ENCODE results near the gene TEX14. TPM values are rescaled to one million over a fixed set of nuclear protein-coding genes. Genes with fewer than 3 reads are reported as not detected.
"Not testable (repeated sequence)": the region's sequence is repeated elsewhere in the genome, so short reads cannot be mapped to it uniquely, and the experiment has no call there.

The TEX14 gene
- polyA plus RNA-seq, 10 donors, result 2.4 to 5.2 (median 3.7) TPM

- DNase-seq, result no peak
Measured at GRCh38 chr17:58611331-58611730, 80.5 kb downstream of the TEX14 start.

- DNase-seq, result no peak
Measured at GRCh38 chr17:58606934-58607333, 84.9 kb downstream of the TEX14 start.

DNA sequence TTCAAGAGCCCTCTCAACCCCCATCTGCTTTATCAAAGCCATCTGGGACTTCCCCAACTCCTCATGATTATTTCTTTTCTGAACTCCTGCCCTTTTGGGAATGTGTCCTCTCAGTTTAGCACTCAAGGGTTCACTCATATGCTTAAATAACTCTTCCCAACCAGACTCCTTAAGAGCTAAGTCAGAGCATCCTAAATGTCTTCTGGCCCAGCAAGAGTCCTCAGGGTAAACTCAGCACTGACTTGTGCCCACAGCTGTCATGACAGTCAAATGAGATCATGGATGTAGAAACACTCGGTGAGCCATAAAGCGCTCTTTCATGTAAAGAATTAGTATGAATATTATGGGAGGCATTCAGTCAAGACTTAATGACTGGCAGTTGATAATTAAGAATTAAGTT, 85.9 kb downstream of the TEX14 start:
- DNase-seq, result no peak

DNA sequence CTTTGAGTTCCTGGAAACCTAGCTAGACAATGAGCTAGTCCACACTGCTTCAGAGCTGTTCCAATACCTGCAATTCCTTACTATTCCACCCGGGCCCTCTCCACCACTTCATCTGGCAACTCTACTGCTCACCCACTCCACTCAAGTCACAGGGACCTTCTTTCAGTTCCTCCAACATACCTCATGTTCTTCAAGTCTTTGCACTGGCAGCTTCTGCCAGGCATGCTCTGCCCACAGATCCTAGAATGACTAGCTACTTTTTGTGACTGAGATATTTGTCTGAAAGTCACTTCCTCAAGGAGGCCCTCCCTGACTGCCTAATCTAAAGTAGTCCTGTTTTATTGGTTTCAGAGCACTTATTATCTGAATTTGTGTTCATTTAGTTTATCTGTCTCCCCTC, 86.4 kb downstream of the TEX14 start:
- DNase-seq, result no peak

DNA sequence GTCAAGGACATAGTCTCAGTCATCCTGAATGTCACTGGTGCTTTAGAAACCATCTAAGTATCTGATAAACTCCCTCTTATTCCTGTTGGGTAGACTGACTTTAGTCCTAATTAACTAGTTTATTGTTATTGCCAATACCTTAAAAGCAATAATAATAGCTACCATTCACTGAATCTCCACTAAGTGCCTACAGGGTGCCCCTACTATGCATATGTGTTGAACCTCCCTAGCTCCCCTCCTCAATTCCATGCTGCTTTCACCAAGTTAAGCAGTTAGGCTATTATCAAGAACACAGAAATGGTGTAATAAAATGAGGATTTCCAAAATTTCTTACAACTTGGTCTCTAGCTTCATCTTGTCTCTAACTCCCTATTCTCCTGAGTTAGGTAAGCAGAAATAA, 89.9 kb downstream of the TEX14 start:
- no peak for DNase-seq

DNA sequence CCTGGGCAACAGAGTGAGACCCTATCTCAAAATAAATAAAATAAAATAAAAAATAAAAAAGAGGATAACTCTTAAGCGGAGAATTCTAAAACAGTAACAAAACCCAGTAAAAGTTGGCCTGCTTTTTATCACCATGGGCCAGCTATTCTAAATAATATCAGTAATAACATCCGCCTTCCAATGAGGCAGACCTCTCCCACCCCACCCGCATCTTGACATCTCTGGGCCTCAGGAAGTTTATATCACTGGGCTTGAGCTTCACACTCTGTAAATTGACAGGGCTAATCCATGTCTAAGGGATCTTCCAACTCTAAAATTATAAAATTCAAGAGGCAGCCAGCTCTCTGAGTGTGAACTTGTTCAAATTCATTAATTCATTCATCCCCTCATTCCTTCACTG, 94.5 kb downstream of the TEX14 start:
- DNase-seq, result no peak

GRCh38 chr17:58595194-58595792, 96.6 kb downstream of the TEX14 start:
- no peak for DNase-seq

DNA sequence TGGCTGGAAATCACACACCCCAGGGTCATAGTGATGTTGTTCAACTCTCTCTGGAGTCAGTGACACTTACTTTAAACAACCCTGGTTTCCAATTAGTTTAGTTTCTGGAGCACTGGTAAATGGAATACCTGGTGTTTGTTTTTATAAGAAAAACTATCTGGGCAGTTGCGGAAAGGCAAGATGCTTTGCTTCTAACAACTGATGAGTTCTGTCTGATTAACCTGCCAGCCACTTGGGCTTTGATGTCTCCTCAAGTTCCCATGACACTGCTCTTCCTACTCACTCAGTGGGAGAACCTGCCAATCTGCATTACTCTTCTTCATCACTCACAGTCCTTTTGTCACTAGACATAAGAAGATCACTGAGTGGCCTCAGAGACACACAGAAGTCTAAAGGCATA, 98.7 kb downstream of the TEX14 start:
- DNase-seq, result no peak

- no peak for DNase-seq
Measured at GRCh38 chr17:58591455-58591854, 100.4 kb downstream of the TEX14 start.

DNA sequence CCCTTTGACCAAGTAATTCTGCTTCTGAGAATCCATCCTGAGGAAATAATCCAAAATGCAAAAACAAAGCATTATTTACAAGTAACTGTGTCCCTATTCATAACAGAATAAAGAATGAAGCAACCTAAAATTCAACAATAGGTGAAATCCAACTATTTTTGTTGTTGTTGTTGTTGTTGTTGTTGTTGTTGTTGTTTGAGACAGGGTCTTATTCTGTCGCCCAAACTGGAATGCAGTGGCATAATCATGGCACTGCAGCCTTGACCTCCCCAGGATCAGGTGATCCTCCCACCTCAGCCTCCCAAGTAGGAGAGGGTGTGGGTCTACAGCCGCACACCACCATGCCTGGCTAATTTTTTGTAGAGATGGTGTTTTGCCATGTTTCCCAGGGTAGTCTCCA, 101.5 kb downstream of the TEX14 start:
- DNase-seq, result no peak

DNA sequence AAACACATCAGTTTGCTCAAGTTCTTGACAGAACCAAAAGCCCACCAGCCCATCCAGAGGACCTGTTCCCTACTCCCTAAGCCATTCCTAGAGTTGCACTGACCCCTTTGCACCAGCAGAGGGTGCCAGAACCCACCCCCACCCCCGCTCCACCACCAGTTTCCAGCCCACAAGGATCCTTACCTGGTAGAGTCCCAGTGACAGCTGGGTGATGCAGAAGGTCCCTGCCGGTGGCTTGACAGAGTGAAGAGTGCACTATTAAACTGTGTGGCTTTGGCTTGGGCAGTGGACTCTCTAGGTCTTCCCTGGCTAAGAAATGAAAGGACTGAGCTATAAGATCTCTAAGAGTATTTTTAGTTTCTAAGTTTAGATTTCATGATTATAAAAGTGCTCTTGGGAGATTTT, 104.1 kb downstream of the TEX14 start:
- DNase-seq, result peak in 2 of 3 donors; percentile 42 to 64

DNA sequence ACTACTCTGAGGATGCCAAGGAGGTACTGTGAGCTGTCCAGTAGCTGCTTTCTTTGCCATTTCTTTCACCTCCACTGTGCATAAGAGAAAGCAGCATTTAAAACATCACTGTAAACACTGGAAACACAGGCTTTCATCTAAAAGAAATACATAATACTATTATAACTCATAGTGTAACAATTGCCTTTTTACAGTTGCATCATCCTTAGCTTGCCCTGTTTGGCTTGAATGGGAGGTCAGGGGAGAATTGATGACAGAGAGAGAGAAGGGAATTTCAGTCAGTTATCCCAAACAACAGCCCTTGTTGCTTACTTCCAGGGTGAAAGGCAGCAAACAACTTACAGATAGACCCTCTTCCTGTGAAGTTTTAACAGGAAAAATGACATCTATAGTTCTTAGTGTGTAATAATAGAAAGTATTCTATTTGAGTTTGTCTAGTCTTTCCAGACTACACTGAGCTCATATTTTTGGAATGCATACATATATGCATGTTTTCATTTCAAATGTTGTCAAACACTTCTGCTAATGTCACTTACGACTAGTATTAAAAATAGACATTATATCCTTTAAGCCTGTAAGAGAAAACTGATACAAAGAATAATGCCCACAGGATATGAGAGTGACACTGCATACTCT, 105.7 kb downstream of the TEX14 start:
- no peak for DNase-seq

DNA sequence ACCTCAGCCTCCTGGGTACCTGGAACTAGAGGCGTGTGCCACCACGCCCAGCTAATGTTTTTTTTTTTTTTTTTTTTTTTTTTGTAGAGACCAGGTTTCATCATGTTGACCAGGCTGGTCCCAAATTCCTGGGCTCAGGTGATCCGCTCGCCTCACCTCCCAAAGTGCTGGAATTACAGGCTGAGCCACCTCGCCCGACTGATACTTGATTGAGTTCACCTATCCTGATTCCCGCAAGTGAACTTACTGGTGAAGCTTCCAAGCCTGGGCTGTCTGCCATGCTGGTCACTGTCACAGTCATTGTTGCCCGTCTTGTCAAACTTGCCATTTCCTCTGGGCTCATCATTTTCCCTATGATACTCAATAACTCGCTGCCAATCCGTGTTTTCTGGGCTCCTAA, 106.3 kb downstream of the TEX14 start:
- no peak for DNase-seq

DNA sequence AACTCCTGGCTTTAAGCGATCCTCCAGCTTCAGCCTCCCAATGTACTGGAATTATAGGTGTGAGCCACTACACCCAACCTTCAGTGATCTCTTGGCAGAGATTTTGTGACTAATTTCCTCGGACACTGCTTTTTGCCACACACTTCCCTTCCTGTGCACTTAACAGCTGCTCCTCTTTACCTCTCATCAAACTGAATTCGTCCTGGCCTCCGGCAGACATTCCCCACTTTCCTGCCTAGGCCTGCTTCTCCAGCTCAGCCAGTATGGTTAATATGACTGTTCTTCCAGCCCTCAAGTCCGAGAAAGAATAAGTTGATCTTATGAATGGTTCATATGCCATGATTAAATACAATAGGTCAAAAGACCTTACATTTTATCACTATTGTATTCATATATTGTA, 108.4 kb downstream of the TEX14 start:
- DNase-seq, result no peak

DNA sequence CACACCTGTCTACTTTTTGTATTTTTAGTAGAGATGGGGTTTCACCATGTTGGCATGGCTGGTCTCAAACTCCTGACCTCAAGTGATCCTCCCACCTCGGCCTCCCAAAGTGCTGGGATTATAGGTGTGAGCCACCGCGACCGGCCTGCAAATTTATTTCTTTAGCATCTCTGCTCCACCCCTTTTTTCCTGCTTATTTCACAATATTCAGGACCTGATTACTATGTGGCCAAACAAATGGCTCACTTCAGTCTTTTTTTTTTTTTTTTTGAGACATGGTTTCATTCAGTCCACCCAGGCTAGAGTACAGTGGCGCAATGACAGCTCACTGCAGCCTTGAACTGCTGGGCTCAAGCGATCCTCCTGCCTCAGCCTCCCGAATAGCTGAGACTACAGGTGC, 109.1 kb downstream of the TEX14 start:
- DNase-seq, result not testable (repeated sequence)

DNA sequence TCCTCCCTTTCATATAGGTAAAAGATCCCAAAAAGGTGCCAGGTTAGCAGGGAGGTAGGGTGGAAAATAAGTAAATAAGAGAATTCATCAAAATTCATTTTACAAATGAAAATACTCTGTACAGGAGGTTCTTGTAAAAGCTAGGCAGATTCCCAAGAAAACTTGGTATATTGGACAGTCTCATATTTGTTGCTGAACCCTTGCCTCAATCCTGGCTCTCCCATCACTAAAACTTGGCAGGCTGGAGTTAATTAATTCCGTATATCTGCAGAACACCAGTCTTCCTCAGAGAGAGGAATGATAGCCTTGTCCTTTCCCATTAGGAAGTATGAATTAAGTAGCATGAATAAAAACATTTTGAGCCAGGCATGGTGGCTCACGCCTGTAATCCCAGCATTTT, 111.2 kb downstream of the TEX14 start:
- DNase-seq, result peak in 1 of 3 donors; percentile 34

DNA sequence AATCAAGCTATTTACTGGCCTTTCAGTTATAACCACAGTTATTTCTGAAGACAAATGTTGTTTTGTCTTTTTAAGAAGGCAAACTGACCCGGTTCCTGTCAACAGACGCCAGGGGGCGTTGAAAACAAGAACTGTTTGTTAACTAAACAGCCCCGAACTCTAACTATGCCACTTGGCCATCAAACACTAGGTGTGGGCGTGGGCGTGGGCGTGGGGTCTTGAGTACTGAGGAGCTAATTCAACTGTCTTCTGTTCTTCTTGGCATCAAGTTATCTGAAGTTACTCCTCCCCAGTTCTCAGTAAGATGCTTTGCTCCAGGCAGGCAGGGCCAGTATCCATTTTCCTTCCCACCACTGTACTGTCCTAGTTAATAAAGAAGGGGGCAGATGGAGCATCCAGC, 114.1 kb downstream of the TEX14 start:
- DNase-seq, result peak; percentile 21 to 52 (median 27)

DNA sequence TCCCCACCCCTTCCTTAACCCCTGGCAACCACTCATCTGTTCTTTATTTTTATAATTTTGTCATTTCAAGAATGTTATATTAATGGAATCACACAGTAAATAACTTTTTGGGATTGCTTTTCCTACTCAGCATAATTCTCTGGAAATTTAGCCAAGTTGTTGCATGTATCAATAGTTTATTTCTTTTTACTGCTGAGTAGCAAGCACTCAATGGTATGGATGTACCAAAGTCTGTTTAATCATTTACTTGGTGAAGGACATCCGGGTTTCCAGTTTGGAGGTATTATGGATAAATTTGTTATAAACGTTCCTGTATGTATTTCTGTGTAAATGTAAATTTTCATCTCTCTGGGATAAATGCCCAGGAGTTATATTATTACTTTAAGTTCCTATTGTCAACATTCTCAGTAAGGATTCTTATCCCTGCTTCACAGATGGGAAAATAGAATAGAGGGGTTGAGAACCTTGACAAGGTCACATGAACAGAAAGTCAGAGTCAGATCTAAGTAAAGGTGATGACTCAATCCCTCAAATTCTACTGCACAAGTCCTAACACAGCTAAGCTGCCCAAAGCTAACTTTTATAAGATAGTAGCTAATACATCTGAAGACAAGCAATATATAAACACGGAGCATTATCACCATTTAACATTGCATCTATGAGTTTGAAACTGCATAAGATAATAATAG, 115.0 kb downstream of the TEX14 start:
- no peak for DNase-seq

- no peak for DNase-seq
Measured at GRCh38 chr17:58575511-58575910, 116.3 kb downstream of the TEX14 start.

DNA sequence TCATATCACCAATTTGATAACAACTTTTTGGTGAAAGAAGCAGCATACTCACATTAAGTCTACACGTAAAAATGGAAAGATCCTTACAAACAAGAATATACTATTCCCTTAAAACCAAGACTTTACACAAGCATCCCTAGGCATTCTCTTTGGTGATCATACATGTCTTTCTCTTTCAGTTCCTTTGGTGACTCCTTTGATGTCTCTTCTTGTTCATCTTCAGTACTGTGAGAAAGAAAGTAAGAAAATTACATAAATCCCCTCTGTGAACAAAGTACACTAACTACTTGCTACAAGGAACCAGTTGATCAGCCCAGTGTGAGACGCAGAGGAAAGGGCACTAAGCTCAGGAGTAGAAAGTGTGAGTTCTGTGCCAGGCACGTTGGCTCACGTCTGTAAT, 117.8 kb downstream of the TEX14 start:
- no peak for DNase-seq

DNA sequence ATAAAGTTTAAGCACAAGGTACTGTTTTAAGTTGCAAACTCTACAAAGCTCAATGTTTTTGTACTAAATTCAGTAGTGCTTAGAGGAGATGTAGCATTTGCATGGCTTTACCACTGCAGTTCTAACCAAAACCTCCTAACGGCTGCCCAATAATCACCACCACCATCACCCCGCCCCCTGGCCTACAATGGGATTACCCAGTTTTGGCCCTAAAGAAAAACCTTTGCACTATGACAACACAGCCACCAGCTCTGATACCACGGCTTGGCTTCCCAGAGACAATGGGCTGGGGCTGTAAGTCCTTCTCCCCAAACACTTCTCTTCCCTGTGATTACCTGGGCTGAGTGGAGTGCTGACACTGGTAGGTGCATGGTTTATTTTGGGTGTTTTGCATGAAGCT, 119.0 kb downstream of the TEX14 start:
- DNase-seq, result no peak

DNA sequence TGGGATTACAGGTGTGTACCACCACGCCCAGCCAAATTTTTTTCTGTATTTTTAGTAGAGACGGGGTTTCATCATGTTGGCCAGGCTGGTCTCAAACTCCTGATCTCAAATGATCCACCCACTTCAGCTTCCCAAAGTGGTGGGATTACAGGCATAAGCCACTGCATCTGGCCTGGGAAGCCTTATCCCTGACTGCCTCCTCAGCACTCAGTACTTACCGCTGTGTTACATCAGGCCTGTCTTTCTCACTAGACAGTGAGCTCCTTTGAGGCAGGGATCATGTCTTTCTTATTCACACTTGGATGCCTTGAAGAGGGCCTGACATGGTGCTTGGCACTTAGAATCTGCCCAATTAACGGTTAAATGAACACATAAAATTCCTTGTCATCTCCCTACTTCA, 121.1 kb downstream of the TEX14 start:
- DNase-seq, result no peak

DNA sequence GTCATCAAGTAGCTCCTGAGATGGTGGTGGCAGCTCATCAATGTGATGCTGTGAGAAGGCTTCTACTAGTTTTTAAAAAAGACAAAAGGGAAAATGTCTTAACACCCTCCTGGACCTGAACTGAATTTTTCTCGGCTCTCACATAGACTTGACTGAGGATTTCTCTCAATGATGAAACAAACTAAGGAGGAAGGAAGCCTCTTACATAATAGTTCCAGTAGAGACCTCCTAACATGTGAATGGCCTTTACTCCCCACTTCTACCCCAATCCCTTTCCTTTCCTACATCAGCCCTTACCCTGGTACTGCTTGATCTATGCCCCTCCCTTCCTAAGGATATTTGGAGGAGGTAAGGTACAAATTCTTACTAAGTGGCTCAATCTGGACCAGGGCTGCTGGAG, 122.6 kb downstream of the TEX14 start:
- DNase-seq, result no peak

Data from muscle of back (tissue), 11 donors.